Left colon (tissue), 2 donors: Measurements from ENCODE around the gene TTC36. TPM values are rescaled to one million over a fixed set of nuclear protein-coding genes. Genes with fewer than 3 reads are reported as not detected.
"Not testable (repeated sequence)": the region's sequence is repeated elsewhere in the genome, so short reads cannot be mapped to it uniquely, and the experiment has no call there.

Source experiments
- ATAC-seq: fragments of 200-7000 bp; cut with Tn5 transposase; one replicate; pipeline ENCODE4 v1.9.1; 2020; ENCODE audit warnings: mild to moderate bottlenecking, moderate library complexity
- DNase-seq, 2 donors: peaks; one replicate each; pipeline ENCODE4 v3.0.0-alpha.2; 2020
- intact Hi-C, 2 donors: fragments of 100-400 bp; cut with DNase I in 1 of 2; cut with micrococcal nuclease in 1 of 2; formaldehyde crosslinking; loops; one replicate each; pipeline versions ENCODE4 v1.11.2 to v1.14.0; 2022; cut with DNase I, micrococcal nuclease
- long read RNA-seq: library from polyadenylated mRNA; unstranded; transcript quantifications from one replicate; pipeline ENCODE4 v2.0.0, GENCODE V29; 2021
- total RNA-seq, 2 donors: library from RNA; stranded (reverse); fragmentation: NEBNext Ultra II Directional; extraction: Animal tissue kit (Norgen Biotek cat#: 25700); gene quantifications; one replicate each; pipeline ENCODE4 v1.2.1, GENCODE V29; 2021
- donor health status: DM: no; HTN: no; CAD: no.
- donor health status: DM: yes; HTN: yes; CAD: no.

The TTC36 gene
- under 1 TPM; 0.58 to 0.98 TPM for total RNA-seq
- long read RNA-seq, partial matches to known transcripts: 0 of 1 reads
- long read RNA-seq, other reads (novel, unspliced or antisense): 1 of 1 reads

DNA sequence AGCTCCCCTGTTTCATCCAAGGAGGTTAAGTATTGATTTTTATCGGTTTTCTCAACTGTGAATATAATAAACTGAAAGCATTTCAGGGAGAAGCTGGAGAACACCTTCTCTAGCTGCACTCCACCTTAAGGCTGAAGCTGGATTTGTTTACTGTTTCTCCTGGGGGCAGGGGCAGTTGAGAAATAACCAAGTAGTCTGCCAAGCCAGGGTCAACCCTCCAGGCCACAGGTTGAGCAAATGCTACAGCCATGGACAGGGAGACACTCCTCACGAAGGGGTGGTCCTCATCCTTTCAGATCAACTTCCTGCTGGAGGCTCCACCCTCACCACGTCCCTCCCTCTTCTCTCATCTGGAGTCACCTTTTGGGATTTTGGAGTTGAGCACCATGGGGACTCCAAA lies at the start of gene TTC36:
Gene TTC36, plus strand, starts transcription at position 366 of the 400 bp plus-strand sequence. Its CDS starts 21 bp downstream, at position 387.
- intact Hi-C loops: no loop called here
- DNase-seq (no peak), ATAC-seq (no peak)

GRCh38 chr11:118481238-118481637 lies 46.0 kb upstream of the TTC36 start:
- intact Hi-C loops: loop anchor here (10.0 kb wide), 3 partner anchors 76 to 286 kb away; partner anchors contain the start of gene ATP5MG (in 1 of the 2)
- not testable (repeated sequence) for DNase-seq, ATAC-seq

DNA sequence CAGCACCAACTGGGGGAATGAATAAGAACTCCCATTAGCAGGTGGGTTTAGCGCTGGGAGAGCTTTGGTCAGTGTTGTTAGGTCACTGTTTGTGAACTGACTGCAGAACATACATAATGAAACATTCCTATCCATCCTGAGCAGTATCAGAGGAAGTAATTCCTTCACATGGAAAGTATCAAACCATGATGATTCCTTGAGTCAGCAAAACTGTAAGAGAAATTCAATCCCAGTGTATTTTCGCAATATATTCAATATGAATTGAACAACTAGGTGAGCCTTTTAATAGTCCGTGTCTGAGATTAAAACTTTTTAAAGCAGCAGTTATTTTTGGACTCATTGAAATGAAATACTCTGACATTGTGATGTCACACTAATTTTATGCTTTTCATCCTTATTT lies 42.9 kb upstream of the TTC36 start:
- DNase-seq: no peak
- ATAC-seq: no peak
- intact Hi-C loops: loop anchor here (10.0 kb wide), 3 partner anchors 80 to 290 kb away; partner anchors contain the start of gene ATP5MG (in 1 of the 2)

- DNase-seq (no peak), ATAC-seq (no peak)
- intact Hi-C loops: loop anchor here (10.0 kb wide), 3 partner anchors 80 to 290 kb away; partner anchors contain the start of gene ATP5MG (in 1 of the 2)
Observed at GRCh38 chr11:118485273-118485672, 42.0 kb upstream of the TTC36 start.

GRCh38 chr11:118488480-118489109 lies 38.7 kb upstream of the TTC36 start:
- DNase-seq: peak; percentile 34 to 48
- intact Hi-C loops: loop anchor here (10.0 kb wide), 3 partner anchors 84 to 294 kb away; partner anchors contain the start of gene ATP5MG (in 1 of the 2)
- peak; percentile 74 for ATAC-seq

DNA sequence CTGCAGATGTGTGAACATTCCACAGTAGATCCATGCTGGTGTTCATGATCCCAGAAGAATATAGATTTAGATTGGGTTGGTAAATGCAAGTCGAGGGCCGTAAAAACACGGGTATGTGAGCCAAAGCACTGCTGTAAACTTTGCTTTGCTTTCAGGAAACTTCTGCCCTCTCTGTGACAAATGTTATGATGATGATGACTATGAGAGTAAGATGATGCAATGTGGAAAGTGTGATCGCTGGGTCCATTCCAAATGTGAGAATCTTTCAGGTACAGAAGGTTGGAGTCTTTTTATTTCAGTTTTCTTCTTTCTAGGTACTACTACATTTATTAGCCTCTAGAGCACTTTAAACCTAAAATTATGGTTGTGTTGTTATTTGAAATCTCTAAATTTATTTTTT lies 36.2 kb upstream of the TTC36 start:
- ATAC-seq (no peak), DNase-seq (no peak)
- intact Hi-C loops: no loop called here

- no peak for DNase-seq
- ATAC-seq: no peak
- intact Hi-C loops: no loop called here
Observed at GRCh38 chr11:118497831-118498230, 29.4 kb upstream of the TTC36 start.

DNA sequence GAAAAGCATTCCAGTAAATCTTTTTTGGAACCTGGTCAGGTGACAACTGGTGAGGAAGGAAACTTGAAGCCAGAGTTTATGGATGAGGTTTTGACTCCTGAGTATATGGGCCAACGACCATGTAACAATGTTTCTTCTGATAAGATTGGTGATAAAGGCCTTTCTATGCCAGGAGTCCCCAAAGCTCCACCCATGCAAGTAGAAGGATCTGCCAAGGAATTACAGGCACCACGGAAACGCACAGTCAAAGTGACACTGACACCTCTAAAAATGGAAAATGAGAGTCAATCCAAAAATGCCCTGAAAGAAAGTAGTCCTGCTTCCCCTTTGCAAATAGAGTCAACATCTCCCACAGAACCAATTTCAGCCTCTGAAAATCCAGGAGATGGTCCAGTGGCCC lies 24.1 kb upstream of the TTC36 start:
- intact Hi-C loops: loop anchor here in 1 of 2 donors (10.0 kb wide), 1 partner anchor 128 kb away; no protein-coding TSS in a partner anchor

DNA sequence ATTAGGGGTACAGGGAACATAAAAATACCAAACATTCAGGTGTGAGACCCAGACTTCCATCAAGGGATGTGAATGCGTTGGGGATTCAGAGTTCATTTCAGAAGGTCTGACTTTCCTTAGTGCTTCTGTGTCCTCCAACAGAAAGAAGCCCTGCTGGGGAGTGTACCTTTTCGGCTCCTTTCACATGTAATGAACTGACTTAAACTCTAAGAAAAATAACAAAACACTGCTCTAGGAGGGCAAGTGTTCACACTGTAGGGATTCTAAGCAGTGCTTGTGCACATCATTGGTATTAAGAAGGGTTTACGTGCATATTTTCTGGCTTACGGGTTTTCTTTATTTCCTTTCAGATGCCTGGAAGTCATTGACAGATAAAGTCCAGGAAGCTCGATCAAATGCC lies 15.7 kb upstream of the TTC36 start:
- ATAC-seq (no peak), DNase-seq (no peak)
- intact Hi-C loops: no loop called here

More for the DNA sequence above, 24.1 kb upstream of the TTC36 start:
- no peak for DNase-seq
- no peak for ATAC-seq

- ATAC-seq: no peak
- DNase-seq: no peak
- intact Hi-C loops: no loop called here
Observed at GRCh38 chr11:118514103-118514502, 13.2 kb upstream of the TTC36 start.

- DNase-seq (no peak), ATAC-seq (no peak)
- intact Hi-C loops: no loop called here
Observed at GRCh38 chr11:118519549-118519948, 7.7 kb upstream of the TTC36 start.

DNA sequence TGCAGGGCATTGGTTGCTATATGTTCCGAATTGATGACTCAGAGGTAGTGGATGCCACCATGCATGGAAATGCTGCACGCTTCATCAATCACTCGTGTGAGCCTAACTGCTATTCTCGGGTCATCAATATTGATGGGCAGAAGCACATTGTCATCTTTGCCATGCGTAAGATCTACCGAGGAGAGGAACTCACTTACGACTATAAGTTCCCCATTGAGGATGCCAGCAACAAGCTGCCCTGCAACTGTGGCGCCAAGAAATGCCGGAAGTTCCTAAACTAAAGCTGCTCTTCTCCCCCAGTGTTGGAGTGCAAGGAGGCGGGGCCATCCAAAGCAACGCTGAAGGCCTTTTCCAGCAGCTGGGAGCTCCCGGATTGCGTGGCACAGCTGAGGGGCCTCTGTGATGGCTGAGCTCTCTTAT lies 5.4 kb upstream of the TTC36 start:
- DNase-seq (no peak), ATAC-seq (no peak)

DNA sequence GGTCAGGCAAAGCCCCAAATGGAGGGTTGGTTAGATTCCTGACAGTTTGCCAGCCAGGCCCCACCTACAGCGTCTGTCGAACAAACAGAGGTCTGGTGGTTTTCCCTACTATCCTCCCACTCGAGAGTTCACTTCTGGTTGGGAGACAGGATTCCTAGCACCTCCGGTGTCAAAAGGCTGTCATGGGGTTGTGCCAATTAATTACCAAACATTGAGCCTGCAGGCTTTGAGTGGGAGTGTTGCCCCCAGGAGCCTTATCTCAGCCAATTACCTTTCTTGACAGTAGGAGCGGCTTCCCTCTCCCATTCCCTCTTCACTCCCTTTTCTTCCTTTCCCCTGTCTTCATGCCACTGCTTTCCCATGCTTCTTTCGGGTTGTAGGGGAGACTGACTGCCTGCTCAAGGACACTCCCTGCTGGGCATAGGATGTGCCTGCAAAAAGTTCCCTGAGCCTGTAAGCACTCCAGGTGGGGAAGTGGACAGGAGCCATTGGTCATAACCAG lies 4.7 kb upstream of the TTC36 start:
- ATAC-seq (peak; percentile 60), DNase-seq (no peak)
- intact Hi-C loops: no loop called here

More for the DNA sequence above, 5.4 kb upstream of the TTC36 start:
- intact Hi-C loops: no loop called here

DNA sequence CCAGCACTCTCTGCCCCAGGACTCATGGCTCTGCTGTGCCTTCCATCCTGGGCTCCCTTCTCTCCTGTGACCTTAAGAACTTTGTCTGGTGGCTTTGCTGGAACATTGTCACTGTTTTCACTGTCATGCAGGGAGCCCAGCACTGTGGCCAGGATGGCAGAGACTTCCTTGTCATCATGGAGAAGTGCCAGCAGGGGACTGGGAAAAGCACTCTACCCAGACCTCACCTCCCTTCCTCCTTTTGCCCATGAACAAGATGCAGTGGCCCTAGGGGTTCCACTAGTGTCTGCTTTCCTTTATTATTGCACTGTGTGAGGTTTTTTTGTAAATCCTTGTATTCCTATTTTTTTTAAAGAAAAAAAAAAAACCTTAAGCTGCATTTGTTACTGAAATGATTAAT lies 2.9 kb upstream of the TTC36 start:
- ATAC-seq (peak; percentile 31), DNase-seq (no peak)
- intact Hi-C loops: no loop called here

GRCh38 chr11:118524757-118525470 lies 2.4 kb upstream of the TTC36 start:
- ATAC-seq (no peak), DNase-seq (no peak)
- intact Hi-C loops: no loop called here

DNA sequence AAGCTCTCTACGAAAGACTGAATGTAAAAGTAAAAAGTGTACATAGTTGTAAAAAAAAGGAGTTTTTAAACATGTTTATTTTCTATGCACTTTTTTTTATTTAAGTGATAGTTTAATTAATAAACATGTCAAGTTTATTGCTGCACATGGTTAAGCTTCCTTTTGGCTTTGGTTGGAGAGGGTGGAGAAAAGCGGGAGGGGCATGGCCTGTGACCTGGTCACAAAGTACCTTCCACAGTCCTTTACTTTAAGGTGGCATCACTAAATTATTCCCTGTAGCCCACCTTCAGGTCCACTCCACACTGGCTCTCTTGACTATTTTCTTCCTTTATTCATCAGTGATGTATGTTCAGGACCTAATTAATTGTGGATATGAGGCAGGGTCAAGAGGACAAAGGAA lies 586 bp upstream of the TTC36 start:
- ATAC-seq (no peak), DNase-seq (no peak)
- intact Hi-C loops: no loop called here

GRCh38 chr11:118528511-118528910 lies 1.2 kb downstream of the TTC36 start:
- ATAC-seq: no peak
- no peak for DNase-seq
- intact Hi-C loops: no loop called here

DNA sequence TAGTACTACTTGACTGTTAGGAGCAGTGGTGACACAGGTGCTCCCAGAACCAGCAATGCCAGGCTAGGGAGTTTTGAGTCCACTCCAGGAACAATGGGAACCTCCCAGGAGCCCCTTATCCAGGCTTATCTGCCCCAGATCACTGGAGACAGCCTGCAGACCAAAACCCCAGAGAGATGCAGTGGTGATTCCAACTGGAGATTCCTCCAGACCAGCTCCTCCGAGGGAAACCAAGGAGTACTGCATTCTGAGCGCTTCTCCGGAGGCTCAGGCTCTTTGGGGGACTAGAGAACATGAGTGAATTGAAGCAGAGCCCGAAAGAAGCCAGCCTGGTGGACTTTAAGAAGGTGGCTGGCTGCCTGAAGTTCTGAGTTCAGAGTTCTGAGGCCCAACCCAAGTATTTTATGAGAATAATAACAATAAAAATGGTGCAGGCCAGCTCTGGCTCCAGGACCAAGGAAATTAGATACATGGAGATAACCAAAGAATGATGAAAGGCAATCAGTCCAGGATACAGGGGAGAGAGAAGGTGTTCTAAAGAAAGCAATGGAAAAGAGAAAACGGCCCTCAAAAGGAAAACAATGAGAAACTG lies 2.4 kb downstream of the TTC36 start:
- peak; percentile 28 for ATAC-seq
- intact Hi-C loops: no loop called here
- DNase-seq: no peak

GRCh38 chr11:118530180-118530682 lies 3.0 kb downstream of the TTC36 start:
- ATAC-seq (peak; percentile 54), DNase-seq (peak in 1 of 2 donors; percentile 31)
- intact Hi-C loops: no loop called here
